HEK293 (cell line): ENCODE results near the gene PKLR.

Experiments
- CTCF ChIA-PET: fragments of 350-600 bp; formaldehyde crosslinking; extraction: SDS; loops from one replicate; lab custom pipeline; 2021; ENCODE audit warnings: antibody characterized with exemption; lab: Yijun Ruan, JAX
- POLR2A ChIA-PET: fragments of 300-600 bp; formaldehyde crosslinking; extraction: SDS; loops from one replicate; lab custom pipeline; 2020; ENCODE audit warnings: antibody characterized with exemption, inconsistent platforms; lab: Yijun Ruan, JAX
- H3K27ac ChIP-seq: fragments of 200-500 bp; sonication (Bioruptor generic); 2 replicates; pipeline ENCODE4 v1.5.1; 2014; ENCODE audit warnings: low read depth, low read length, control low read depth, inconsistent platforms; ENCODE audit errors: extremely low read depth
- H3K36me3 ChIP-seq, 2 experiments: fragments of 200-500 bp in 1 of 2; sonication (Bioruptor generic) in 1 of 2; 1 replicate in 1 of 2; 2 replicates in 1 of 2; pipeline ENCODE4 v1.5.1; 2014 to 2017; ENCODE audit warnings: inconsistent platforms in 2 of 2, low read length in 2 of 2; ENCODE audit not compliant: control insufficient read depth in 2 of 2, insufficient read depth in 1 of 2
- H3K4me1 ChIP-seq: fragments of 200-500 bp; sonication (Bioruptor generic); 2 replicates; pipeline ENCODE4 v1.5.1; 2014; ENCODE audit warnings: mild to moderate bottlenecking, low read length, inconsistent platforms; ENCODE audit not compliant: control insufficient read depth, insufficient read depth
- H3K4me3 ChIP-seq: 2 replicates; pipeline ENCODE4 v1.5.1; 2011; ENCODE audit warnings: low read depth, mild to moderate bottlenecking, control low read depth, low read length, moderate library complexity
- H3K9me3 ChIP-seq: fragments of 200-500 bp; sonication (Bioruptor generic); 2 replicates; pipeline ENCODE4 v1.5.1; 2014; ENCODE audit warnings: low read depth, low read length, inconsistent platforms; ENCODE audit not compliant: control insufficient read depth, insufficient read depth
- GFI1B ChIP-seq: fragments of 450-650 bp; formaldehyde crosslinking; IDR thresholded peaks from 2 replicates; pipeline ENCODE4 v1.5.1; 2016; ENCODE audit warnings: missing biosample characterization, missing genetic modification characterization
- GLIS1 ChIP-seq: fragments of 450-650 bp; formaldehyde crosslinking; IDR thresholded peaks from 2 replicates; pipeline ENCODE4 v1.5.1; 2016; ENCODE audit warnings: missing biosample characterization, missing genetic modification characterization
- MEIS1 ChIP-seq: sonication (generic); formaldehyde crosslinking; IDR thresholded peaks from 2 replicates; pipeline ENCODE4 v1.8.1; 2022; ENCODE audit warnings: missing genetic modification reagents, mild to moderate bottlenecking, borderline replicate concordance
- OVOL3 ChIP-seq: fragments of 450-650 bp; formaldehyde crosslinking; IDR thresholded peaks from 2 replicates; pipeline ENCODE4 v1.5.1; 2016; ENCODE audit warnings: missing biosample characterization, missing genetic modification characterization
- RBAK ChIP-seq: fragments of 450-650 bp; formaldehyde crosslinking; IDR thresholded peaks from 2 replicates; pipeline ENCODE4 v1.5.1; 2016; ENCODE audit warnings: missing biosample characterization, missing genetic modification characterization
- SETDB1 ChIP-seq: IDR thresholded peaks from one replicate; pipeline ENCODE4 v1.6.1; 2017; ENCODE audit warnings: mild to moderate bottlenecking, low read length, moderate library complexity, mixed read lengths; ENCODE audit not compliant: insufficient read length
- ZBTB8A ChIP-seq: fragments of 450-650 bp; formaldehyde crosslinking; IDR thresholded peaks from 2 replicates; pipeline ENCODE4 v1.5.1; 2016; ENCODE audit warnings: missing biosample characterization, missing genetic modification characterization
- ZNF114 ChIP-seq: fragments of 450-650 bp; formaldehyde crosslinking; IDR thresholded peaks from 2 replicates; pipeline ENCODE4 v1.5.0; 2017; ENCODE audit warnings: missing biosample characterization, missing genetic modification characterization
- ZNF133 ChIP-seq: fragments of 450-650 bp; formaldehyde crosslinking; IDR thresholded peaks from 2 replicates; pipeline ENCODE4 v1.5.1; 2016; ENCODE audit warnings: missing biosample characterization, missing genetic modification characterization
- ZNF202 ChIP-seq: fragments of 450-650 bp; formaldehyde crosslinking; IDR thresholded peaks from 2 replicates; pipeline ENCODE4 v1.5.1; 2016; ENCODE audit warnings: missing biosample characterization, missing genetic modification characterization, borderline replicate concordance
- ZNF211 ChIP-seq: fragments of 450-650 bp; formaldehyde crosslinking; IDR thresholded peaks from 2 replicates; pipeline ENCODE4 v1.5.1; 2016; ENCODE audit warnings: low read depth, missing biosample characterization, missing genetic modification characterization
- ZNF221 ChIP-seq: fragments of 450-650 bp; formaldehyde crosslinking; IDR thresholded peaks from 2 replicates; pipeline ENCODE4 v1.5.1; 2017; ENCODE audit warnings: missing biosample characterization, missing genetic modification characterization, borderline replicate concordance
- ZNF24 ChIP-seq: fragments of 450-650 bp; formaldehyde crosslinking; IDR thresholded peaks from 2 replicates; pipeline ENCODE4 v1.5.1; 2016; ENCODE audit warnings: missing biosample characterization, missing genetic modification characterization
- ZNF292 ChIP-seq: fragments of 450-650 bp; formaldehyde crosslinking; IDR thresholded peaks from 2 replicates; pipeline ENCODE4 v1.5.1; 2016; ENCODE audit warnings: low read depth, missing biosample characterization, missing genetic modification characterization, borderline replicate concordance
- ZNF335 ChIP-seq: fragments of 450-650 bp; formaldehyde crosslinking; conservative IDR thresholded peaks from 2 replicates; pipeline ENCODE4 v1.5.1; 2016; ENCODE audit warnings: missing biosample characterization, missing genetic modification characterization
- ZNF404 ChIP-seq: fragments of 450-650 bp; formaldehyde crosslinking; IDR thresholded peaks from 2 replicates; pipeline ENCODE4 v1.5.1; 2017; ENCODE audit warnings: missing biosample characterization, missing genetic modification characterization
- ZNF426 ChIP-seq: fragments of 450-650 bp; formaldehyde crosslinking; IDR thresholded peaks from 2 replicates; pipeline ENCODE4 v1.5.1; 2017; ENCODE audit warnings: missing biosample characterization, missing genetic modification characterization, mild to moderate bottlenecking, inconsistent platforms, moderate library complexity
- ZNF449 ChIP-seq: fragments of 450-650 bp; formaldehyde crosslinking; IDR thresholded peaks from 2 replicates; pipeline ENCODE4 v1.5.1; 2017; ENCODE audit warnings: missing biosample characterization, mild to moderate bottlenecking, missing genetic modification characterization, moderate library complexity
- ZNF548 ChIP-seq: fragments of 450-650 bp; formaldehyde crosslinking; IDR thresholded peaks from 2 replicates; pipeline ENCODE4 v1.5.1; 2016; ENCODE audit warnings: missing biosample characterization, missing genetic modification characterization
- ZNF571 ChIP-seq: fragments of 450-650 bp; formaldehyde crosslinking; IDR thresholded peaks from 2 replicates; pipeline ENCODE4 v1.5.0; 2017; ENCODE audit warnings: missing biosample characterization, missing genetic modification characterization
- ZNF623 ChIP-seq: fragments of 450-650 bp; formaldehyde crosslinking; IDR thresholded peaks from 2 replicates; pipeline ENCODE4 v1.5.1; 2016; ENCODE audit warnings: missing biosample characterization, missing genetic modification characterization
- ZNF654 ChIP-seq: fragments of 450-650 bp; formaldehyde crosslinking; IDR thresholded peaks from 2 replicates; pipeline ENCODE4 v1.5.1; 2016; ENCODE audit warnings: low read depth, missing biosample characterization, missing genetic modification characterization
- ZNF692 ChIP-seq: fragments of 450-650 bp; formaldehyde crosslinking; IDR thresholded peaks from 2 replicates; pipeline ENCODE4 v1.5.1; 2016; ENCODE audit warnings: missing biosample characterization, missing genetic modification characterization
- ZNF701 ChIP-seq: fragments of 450-650 bp; formaldehyde crosslinking; IDR thresholded peaks from 2 replicates; pipeline ENCODE4 v1.5.1; 2016; ENCODE audit warnings: missing biosample characterization, missing genetic modification characterization
- ZNF747 ChIP-seq: fragments of 450-650 bp; formaldehyde crosslinking; IDR thresholded peaks from 2 replicates; pipeline ENCODE4 v1.5.1; 2016; ENCODE audit warnings: missing biosample characterization, missing genetic modification characterization
- TF ChIP-seq, protein P1 (sequence below): fragments of 450-650 bp; formaldehyde crosslinking; IDR thresholded peaks from 2 replicates; pipeline ENCODE4 v1.5.1; 2017; ENCODE audit warnings: missing biosample characterization, missing genetic modification characterization
- TF ChIP-seq, protein P2 (sequence below): fragments of 450-650 bp; formaldehyde crosslinking; IDR thresholded peaks from 2 replicates; pipeline ENCODE4 v1.5.1; 2017; ENCODE audit warnings: missing biosample characterization, missing genetic modification characterization

PKLR gene

GRCh38 chr1:155244368-155245162 is 56.7 kb downstream of the PKLR start (continued):
- TF ChIP-seq ZNF548 (tag by site-specific recombination) (peak; percentile 69; the same call in 1 of the 2 replicates), ZNF133 (tag by site-specific recombination) (peak; percentile 74), ZNF335 (tag by site-specific recombination) (peak; percentile 83), ZNF114 (tag by site-specific recombination) (no peak), RBAK (tag by site-specific recombination) (peak; percentile 92), ZNF24 (tag by site-specific recombination) (peak; percentile 100), GFI1B (tag by site-specific recombination) (peak; percentile 98), ZNF571 (tag by site-specific recombination) (no peak), ZNF426 (no peak), MEIS1 (CRISPR knock-in tag) (no peak), ZBTB8A (tag by site-specific recombination) (peak; percentile 96), GLIS1 (peak; percentile 98), ZNF292 (tag by site-specific recombination) (0 out of 2 replicates have a peak, but pooled peaks have one; percentile 22), ZNF449 (peak; percentile 88), ZNF747 (tag by site-specific recombination) (no peak; the same call in 1 of the 2 replicates), ZNF623 (tag by site-specific recombination) (peak; percentile 89), ZNF692 (tag by site-specific recombination) (peak; percentile 99), ZNF211 (tag by site-specific recombination) (peak; percentile 72; the same call in 1 of the 2 replicates), ZNF654 (tag by site-specific recombination) (peak; percentile 41)
- TF ChIP-seq, all 188 proteins: peak for 147

DNA sequence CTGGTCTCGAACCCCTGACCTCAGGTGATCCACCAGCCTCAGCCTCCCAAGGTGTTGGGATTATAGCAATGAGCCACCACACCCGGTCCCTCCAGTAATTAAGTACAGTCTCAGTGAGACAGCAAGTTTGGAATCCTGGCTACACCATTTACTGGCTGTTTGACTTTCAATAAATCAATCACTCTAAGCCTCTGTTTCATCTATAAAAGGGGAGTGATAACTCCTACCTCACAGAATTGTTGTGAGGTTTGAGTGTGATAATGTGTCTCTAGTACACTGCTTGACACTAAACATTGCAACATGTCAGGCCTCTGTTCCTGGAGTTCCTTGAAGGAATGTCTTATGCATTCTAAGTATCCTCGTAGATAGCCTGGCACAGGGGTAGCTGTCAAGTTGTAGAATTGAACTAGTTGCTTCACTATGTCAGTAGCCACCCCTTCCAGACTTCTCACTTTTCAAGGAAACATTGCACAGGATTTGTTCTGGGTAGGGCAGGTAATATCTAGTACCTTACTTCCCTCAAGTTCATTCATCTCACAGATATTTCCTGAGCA is 58.4 kb downstream of the PKLR start:
- ChIA-PET POLR2A (interaction anchor here (1.1 to 2.6 kb wide), 3 partner anchors 12 to 85 kb away, joined by 3 to 11 read pairs (median 8); partner anchors contain the start of genes ENTREP3 and THBS3), CTCF (interaction anchor here (0.7 to 2.1 kb wide), 6 partner anchors 7 to 328 kb away, joined by 3 to 15 read pairs (median 4); no protein-coding TSS in a partner anchor)
- H3K36me3 ChIP-seq, result peaks cover 5 to 27% of the 10 kb centered on the region in 2 experiments; a peak in 2 of 3 replicates
- no peak overlapping the region for H3K4me3 ChIP-seq
- no peaks in the 10 kb centered on the region for H3K9me3 ChIP-seq
- H3K27ac ChIP-seq, result peak overlapping the region; percentile 56
- peaks cover 5% of the 10 kb centered on the region; the same call in 1 of the 2 replicates for H3K4me1 ChIP-seq
- TF ChIP-seq ZNF701 (tag by site-specific recombination), result no peak
- TF ChIP-seq ZNF221, result no peak
- TF ChIP-seq OVOL3, result no peak
- TF ChIP-seq ZNF404 (tag by site-specific recombination), result no peak
- TF ChIP-seq, protein P1, sequence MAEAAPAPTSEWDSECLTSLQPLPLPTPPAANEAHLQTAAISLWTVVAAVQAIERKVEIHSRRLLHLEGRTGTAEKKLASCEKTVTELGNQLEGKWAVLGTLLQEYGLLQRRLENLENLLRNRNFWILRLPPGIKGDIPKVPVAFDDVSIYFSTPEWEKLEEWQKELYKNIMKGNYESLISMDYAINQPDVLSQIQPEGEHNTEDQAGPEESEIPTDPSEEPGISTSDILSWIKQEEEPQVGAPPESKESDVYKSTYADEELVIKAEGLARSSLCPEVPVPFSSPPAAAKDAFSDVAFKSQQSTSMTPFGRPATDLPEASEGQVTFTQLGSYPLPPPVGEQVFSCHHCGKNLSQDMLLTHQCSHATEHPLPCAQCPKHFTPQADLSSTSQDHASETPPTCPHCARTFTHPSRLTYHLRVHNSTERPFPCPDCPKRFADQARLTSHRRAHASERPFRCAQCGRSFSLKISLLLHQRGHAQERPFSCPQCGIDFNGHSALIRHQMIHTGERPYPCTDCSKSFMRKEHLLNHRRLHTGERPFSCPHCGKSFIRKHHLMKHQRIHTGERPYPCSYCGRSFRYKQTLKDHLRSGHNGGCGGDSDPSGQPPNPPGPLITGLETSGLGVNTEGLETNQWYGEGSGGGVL, result no peak
- TF ChIP-seq SETDB1, result no peak
- TF ChIP-seq ZNF202 (tag by site-specific recombination), result no peak
- TF ChIP-seq, protein P2, sequence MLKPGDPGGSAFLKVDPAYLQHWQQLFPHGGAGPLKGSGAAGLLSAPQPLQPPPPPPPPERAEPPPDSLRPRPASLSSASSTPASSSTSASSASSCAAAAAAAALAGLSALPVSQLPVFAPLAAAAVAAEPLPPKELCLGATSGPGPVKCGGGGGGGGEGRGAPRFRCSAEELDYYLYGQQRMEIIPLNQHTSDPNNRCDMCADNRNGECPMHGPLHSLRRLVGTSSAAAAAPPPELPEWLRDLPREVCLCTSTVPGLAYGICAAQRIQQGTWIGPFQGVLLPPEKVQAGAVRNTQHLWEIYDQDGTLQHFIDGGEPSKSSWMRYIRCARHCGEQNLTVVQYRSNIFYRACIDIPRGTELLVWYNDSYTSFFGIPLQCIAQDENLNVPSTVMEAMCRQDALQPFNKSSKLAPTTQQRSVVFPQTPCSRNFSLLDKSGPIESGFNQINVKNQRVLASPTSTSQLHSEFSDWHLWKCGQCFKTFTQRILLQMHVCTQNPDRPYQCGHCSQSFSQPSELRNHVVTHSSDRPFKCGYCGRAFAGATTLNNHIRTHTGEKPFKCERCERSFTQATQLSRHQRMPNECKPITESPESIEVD (tag by site-specific recombination), result no peak
